GM18868 (cell line): Measurements from ENCODE around the gene TSPAN17.

Experiments
- ATAC-seq: cut with Tn5 transposase; IDR thresholded peaks from one replicate; pipeline ENCODE4 v1.9.1; 2021; ENCODE audit warnings: mild to moderate bottlenecking, moderate library complexity; ENCODE audit not compliant: unreplicated experiment

TSPAN17 gene

DNA sequence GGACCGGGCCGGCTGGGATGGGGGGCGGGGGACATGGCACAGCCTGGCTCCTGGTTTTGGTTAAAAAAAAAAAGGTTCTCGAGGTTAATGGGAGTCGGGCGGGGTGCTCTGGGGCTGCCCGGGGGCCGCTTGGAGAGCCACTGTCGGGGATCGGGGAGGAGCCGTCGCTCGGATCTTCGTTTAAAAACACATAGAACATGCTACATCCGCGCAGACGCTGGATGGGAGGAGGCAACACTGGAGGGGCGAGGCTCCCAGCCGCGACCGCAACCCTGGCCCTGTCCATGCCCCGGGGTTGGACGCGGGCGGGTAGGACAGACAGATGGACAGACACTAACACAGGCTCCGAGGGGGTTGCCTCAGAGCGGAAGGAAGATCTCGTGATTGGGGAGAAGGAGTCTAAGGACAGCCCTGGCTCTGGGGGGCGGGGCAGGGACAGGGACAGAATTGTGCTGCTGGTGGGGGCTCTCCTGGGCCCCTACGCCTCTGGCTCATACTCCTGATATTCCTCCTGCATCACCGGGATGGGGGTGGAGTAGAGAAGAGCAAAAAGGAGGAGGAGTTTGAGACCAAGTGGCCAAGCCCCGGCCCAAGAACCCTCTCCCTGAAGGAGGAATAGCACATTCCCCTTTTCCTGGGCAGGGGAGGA lies 26.8 kb upstream of the TSPAN17 start:
- no peak for ATAC-seq

DNA sequence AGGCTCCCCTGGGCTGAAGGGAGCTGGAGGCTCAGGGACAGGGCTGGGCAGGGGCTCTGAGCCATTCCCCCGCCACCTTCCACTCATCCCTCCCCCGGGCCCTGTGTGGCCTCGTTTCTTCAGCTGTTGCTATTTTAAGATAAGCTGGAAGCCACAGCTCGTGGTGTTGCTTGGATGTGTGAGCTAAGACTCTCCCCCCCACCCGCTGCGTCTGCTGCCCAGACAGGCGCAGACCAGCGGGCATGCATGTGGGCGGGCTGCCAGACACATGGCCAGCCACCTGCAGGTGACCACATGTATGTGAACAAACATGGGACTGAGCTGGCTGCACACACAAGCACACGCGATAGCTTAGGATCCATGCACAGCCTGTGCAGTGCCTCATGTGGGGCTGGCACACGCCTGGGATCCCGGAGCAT lies 25.6 kb upstream of the TSPAN17 start:
- no peak for ATAC-seq

DNA sequence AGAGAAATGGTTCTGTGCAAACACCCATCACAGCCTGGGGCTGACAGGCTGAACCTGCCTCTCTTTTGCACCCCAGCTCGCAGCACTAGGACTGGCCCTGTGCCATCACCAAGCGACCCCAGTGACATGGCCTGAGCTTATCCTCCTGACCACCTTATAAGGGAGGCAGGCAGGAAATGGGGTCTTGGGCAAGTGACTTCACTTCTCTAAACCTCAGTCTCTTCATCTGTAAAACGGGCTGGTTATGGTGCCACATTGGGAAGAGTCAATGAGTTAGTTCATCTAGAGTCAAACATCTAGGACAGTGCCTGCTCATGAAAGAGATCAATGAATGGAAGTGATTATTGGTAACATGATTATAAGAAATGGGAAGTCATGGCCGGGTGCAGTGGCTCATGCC lies 23.1 kb upstream of the TSPAN17 start:
- no peak for ATAC-seq

DNA sequence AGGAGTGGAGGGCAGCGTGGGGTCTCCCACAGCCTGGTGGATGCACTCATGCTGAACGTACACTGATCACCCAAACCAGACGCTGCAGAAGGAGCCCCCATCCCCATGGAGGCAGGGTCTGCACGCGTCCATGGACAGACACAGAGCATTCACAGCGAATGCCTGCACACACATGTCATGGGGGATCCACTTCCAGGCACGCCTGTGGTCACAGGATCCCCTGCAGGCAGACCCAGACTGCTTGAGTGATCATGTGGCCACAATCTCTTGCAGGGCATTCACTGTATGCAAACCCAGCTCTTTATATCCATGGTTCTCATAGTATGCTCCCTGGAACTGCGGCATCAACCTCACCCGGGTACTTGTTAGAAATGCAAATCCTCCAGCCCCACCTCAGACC lies 22.3 kb upstream of the TSPAN17 start:
- no peak for ATAC-seq

DNA sequence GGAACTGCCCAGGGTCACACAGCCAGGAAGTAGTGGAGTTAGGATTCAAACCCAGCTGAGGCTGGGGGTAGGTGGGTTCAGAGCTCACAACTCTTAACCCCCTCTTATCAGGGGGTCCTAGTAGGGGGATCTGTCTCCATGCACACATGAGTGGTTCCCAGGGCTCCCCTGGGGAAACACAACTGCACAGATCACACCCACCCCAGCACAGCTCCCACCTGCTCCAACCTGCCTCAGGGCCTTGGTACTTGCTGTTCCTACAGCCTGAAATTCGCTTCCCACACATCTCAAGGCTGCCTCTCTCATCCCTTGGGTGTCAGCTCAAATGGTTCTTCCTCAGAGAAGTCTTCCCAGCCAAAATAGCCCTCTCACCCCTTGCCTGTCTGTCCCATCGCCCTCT lies 21.8 kb upstream of the TSPAN17 start:
- no peak for ATAC-seq

DNA sequence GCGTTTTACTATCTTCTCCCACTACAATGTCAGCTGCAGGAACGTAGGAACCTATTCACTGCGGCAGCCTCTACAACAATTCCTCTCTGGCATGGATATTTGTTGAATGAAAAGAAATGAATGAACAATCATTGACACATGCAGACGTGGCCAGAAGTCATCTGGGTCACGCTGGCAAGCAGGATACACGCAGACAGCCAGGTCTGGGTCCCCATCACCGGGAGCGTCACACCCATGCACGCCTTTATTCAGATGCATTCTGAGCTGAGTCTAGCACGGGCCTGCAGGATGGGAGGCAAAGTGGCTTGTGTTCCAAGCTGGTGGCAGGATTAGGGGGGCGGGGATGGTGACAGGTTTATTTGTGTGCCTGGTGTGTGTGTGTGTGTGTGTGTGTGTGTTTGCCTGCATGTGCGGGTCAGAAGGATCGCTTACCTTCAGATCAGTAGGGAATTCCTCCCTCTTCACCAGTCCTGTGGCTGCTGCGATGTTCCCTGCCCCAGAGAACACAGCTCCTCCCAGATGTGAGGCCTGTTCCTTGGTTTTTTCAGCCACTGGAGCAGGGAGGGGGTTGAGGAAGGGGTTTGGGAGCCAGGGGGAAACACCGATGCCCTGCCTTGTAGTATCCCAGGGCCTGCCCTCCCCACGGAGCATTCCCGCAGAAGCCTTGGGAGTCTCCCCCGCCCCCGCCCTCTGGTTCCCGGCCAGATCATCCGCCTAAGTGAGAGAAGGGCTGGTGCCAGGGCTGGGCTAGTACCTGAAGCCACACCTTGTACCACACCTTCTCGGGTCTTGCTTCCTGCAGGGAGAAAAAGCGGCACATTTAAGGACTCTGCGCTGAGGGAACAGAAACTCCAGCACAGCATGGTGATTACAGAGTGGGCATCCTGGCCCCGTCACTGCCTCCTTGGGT lies 21.1 kb upstream of the TSPAN17 start:
- no peak for ATAC-seq

DNA sequence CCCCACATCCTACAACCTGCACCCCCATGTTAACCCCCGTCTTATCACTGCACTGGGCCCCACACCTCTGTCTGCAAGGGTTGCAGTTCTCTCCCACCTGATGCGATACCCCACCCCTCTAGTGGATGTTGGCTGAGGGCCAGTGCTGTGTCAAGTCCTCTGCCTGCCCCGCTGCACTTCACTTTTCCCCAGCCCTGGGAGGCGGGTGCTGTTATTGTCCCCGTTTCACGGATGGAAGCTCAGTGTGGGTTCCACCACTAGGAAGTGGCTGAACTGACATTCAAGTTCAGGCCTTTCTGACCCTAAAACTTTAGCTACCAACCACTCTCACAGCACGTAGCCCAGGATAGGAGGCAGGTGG lies 20.4 kb upstream of the TSPAN17 start:
- no peak for ATAC-seq

DNA sequence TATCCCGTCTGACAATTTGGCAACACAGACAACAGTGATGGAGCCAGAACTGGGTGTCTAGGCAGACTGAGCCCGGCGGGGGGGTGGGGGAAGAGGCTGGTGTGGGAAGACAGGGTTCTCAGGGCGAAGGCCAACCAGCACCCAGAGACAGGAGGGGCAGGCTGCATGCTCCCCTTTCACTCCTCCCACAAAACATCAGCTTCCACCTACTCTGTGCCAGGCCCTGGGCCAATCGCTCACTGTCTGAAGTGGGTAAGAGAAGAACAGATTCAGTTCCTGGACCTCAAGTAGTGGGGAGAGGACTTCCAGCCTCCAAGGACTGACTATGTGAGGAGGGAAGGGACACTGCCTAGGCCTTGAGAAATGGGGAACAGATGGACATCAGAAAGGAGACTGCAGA lies 19.7 kb upstream of the TSPAN17 start:
- no peak for ATAC-seq

DNA sequence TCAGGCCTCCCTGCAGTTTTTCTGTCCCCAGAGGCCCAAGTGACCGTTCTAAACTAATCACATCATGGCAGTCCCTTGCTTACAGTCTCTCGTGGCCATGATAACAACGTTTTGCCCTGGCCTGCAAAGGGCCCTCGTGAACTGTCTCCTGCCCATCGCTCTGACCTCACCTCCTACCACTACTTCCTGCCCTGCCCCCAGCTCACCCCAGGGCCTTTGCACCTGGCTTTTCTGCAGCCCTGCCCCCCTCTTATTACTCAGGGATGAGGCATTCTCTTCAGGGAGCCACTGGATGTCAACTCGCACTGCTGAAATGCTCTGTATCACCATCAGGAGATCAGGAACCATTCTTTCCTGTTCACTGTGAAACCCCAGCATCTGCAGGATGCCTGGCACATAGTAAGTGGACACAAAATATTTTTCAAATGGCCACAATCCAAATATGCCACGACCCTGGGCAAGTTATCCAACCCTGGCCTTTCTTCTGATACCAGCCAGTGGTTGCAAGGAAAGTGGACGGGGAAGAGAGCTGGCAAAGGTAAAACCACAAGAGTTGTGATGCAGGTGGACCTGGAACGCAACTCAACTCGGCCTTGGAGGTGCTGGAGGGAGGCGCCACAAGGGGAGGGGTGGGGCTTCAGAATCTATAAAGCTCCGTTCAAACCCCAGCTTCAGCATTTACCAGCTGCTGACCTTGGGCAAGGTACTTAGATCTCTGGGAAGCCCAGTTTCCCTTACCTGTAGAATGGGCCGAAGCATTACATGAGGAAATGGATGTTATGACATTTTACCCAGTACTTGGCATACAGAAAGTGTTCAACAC lies 18.7 kb upstream of the TSPAN17 start:
- ATAC-seq = no peak

DNA sequence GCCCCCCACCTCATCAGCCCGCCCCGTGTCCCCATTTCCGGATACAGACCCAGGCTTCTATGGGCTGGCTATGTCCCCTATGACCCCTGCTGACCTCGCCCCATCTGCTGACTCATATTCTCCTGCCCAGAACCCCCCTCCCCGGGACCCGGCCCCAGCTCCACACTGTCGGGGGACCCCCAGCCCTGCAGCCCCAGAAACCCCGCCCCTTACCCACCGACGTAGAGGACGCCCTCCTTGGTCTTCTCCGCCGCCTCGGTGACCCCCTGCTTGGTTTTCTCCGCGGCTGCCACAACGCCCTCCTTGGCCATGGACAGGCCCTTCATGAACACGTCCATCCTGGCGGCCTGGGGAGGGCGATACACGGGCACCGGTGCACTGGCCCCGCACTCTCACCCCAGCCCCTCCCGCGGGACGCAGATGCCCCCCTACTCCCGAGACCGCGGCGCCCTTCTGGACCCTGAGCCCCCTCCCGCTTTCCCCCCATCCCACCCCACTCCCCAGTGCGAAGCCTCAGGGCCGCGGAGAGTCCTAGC lies 17.9 kb upstream of the TSPAN17 start:
- no peak for ATAC-seq

DNA sequence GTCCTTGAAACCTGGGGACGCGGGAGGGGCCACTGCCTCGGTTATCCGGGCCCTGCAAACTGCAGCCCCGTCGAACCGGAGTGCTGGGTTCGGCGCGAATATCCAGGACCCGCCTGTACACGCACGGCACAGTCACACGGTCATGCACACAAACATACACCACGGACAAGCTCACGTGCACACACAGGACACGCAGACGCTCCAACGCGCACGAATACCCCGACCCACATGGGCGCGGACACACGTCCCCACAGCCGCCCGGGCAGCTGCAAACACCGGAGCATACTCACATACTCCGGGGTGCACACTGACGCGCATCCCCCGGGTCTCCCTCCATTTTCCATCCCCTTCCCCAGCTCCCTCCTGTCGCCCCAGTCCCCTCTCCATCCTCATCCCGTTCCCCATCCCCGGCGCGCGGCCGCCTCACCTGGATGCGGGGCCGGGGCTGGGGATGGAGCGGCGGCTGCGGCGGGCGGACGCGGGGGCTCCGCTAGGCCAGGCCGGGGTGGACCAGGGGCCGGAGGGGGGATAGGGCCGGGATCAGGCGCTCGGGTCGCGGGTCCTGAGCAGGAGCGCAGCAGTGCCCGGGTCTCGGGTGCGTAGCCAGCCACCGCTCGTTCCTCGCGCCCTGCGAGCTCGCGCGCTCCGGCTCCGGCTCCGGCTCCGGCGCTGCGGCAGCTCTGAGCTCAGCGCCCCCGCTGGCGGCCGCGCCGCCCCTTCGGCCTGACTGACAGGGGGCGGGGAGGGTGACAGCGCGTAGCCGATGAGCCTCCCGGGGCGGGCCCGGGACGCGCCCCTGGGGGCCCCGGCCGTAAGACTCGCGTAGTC lies 17.2 kb upstream of the TSPAN17 start, which contains the start of the genes EIF4E1B and SNCB:
EIF4E1B (plus strand) TSS at position 823 of the 828 bp plus-strand sequence. CDS start 12,113 bp downstream, outside the sequence.
SNCB (minus strand) TSS at position 682 of the 828 bp plus-strand sequence. CDS start 880 bp downstream, outside the sequence.
- ATAC-seq = no peak

DNA sequence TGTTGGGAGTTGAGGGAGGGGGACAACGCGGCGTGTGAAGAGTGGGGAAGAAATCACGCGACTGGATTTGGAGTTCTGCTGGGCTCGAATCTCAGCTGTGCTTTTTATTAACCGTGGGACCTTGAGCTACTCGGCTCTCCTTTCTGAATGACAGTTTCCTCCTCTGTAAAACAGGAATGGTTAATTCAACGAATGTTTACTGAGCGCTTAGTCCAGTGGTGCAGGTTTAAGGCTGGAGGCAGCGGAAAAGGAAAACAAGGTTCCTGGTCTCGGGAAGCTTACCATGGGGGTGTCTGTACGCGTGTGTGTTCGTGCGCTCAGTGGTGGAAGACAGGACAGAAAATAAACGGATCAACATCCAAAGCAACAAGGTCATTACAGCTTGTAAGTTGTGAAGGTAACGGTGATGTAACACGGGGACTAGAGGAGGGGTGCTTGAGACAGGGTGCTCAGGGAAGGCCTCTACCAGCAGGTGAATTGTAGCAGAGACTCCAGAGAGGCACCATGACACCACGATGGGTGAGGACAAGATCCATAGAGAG lies 16.5 kb upstream of the TSPAN17 start:
- no peak for ATAC-seq

DNA sequence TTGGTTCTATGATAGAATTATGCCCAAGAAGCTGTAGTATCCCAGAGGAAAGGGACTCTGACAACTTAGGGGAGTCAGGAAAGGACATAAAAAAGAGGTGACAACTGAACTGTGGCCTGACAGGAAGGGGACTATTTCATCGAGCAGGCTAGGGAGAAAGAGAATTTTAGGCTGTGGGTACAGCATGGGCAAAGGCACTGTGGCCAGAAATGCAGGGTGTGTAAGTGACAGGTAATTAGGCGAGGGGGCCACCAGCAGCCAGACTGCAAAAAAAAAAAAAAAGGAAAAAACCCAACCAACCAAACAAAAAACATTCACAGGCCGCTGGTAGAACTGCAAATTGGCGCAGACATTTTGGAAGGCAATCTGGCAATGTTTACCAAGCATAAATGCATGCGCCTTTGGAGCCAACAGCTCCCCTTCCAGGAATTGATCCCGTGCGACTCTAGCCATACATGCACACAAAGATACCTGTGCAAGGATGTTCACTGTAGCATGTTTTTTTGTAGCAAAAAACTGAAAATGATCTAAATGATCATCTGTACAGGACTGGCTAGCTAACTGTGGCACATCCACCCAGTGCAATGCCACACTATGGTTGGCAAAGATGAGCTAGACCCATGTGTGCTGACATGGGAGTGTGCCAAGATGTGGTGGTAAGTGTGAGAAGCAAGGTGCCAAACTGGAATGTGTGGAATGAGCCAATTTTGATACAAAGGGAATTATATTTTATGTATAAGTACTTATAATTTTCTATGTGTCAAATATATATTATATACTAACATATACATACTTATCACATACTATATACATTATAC lies 15.7 kb upstream of the TSPAN17 start:
- no peak for ATAC-seq

DNA sequence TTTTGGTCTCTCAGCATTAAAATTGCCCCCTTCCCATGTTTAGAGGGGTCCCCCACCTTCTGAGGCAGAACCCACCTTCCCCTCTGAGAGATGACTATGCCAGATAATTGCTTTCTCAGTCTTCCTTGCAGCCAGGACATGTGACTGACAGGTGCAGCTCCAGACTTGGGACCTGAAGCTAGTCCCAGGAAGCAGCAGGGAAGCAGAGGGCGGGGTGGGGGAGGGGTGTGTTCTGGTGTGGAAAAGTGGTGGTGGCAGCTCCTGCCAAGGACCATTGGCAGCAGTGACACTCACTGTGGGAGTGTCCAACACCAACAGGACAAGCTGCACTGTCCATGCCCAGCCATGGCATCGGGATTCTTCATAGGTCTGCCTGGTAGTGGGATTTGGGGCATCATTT lies 14.5 kb upstream of the TSPAN17 start:
- no peak for ATAC-seq

DNA sequence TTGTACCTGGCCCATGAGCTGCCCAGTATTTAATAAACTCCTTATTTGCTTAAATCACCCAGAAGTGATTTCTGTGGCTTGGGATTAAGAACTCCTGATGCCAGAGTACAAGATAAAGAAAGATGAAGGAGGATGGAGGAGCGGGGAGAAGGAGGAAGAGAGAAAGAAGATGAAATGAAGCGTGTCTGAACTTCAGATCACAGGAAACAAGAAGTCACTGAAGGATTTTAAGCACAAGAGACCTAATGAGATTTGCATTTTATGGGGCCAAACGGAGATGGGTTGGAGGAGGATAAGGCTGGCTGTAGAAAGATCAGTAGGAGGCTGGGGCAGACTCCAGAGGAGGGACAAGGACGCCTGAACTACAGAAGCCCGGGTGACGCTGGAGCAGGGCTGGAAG lies 13.7 kb upstream of the TSPAN17 start:
- no peak for ATAC-seq

DNA sequence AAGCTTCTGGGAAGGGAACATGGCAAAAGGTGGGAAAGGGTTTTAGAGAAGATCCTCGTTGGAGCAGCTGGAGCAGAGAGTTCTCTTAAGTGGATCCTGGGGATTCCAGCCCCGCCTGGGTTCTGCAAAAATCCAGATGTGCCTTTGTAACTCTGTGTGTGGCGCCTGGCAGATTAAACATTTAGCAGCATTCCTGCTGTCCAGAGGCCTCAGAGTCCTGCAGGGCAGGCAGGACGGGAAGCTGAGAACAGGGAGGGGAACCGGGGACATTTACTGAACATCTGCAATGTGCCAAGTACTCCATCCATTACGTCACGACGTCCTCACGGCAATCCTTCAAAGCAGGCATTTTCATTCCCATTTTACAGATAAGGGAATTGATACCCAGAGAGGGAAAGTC lies 10.9 kb upstream of the TSPAN17 start:
- ATAC-seq = no peak

DNA sequence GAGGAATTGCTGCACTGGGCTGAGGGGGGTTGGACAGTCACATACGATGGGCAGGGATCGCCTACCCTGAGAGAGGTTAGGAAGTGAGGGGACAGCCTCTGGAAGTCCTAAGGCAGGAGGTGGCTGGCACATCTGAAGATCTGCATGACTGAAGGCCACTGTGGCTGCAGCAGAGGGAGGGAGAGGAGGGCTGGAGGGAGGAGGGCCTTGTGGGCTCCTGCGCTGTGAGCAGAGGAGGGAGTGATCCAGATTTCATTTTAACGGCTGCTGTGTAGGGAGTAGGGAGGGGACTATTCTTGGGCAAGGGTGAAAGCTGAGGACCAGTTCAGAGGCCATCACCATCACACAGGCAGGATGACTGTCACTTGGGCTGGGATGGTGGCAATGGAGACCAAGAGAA lies 9.7 kb upstream of the TSPAN17 start:
- ATAC-seq = no peak

DNA sequence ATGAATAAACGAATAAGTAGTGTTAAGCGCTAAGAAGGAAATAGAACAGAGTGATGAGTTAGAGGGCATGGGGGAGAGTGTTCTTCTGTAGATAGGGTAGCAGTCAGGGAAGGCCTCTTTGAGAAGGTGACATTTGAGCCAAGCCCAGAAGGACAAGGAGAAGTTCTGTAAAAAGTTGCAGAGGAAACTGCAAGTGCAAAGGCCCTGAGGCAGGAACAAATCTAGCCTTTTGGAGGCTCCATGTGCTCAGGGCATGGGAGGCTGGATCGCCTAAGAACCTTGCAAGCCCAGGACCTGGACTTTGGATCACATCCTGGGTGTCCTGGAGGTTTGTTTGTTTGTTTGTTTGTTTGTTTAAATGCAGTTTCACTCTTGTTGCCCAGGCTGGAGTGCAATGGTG lies 8.8 kb upstream of the TSPAN17 start:
- ATAC-seq = no peak

DNA sequence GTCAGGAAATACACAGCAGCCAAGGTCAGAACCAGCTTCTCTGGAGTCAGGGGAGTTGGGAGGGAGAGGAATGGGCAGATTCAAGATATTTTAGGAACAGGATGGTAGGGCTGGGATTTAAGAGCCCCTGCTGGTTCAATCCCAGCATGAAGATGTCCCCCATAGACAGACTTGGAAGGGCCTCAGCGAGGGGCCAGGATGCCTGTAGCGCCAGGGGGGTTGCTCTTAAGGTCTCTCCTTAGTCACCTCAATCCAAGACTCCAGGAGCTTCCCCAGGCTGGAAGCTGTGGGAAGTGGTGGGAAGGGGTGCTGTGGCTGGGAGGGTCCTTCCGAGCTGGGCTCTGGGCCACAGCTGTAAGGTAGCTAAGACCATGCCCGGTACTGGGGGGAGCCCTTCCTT lies 8.1 kb upstream of the TSPAN17 start:
- ATAC-seq = no peak
